SK-N-SH (cell line): ENCODE data around the gene PPP1R12A. TPM values are rescaled to one million over a fixed set of nuclear protein-coding genes. Genes with fewer than 3 reads are reported as not detected.

ENCODE experiments used
- CTCF ChIA-PET: fragments of 300-600, 350-600 bp; formaldehyde crosslinking; extraction: SDS; loops from one replicate; lab custom pipeline; 2021; lab: Yijun Ruan, JAX
- POLR2A ChIA-PET: fragments of 350-600 bp; sonication (Branson Sonifier 250); formaldehyde crosslinking; extraction: SDS; loops from one replicate; lab custom pipeline; 2020; ENCODE audit warnings: antibody characterized with exemption, inconsistent platforms; lab: Yijun Ruan, JAX
- DNase-seq: peaks from one replicate; pipeline ENCODE4 v3.0.0; 2012
- H2AFZ ChIP-seq: fragments of 200-600 bp; sonication (generic); 2 replicates; pipeline ENCODE4 v1.8.1; 2016; ENCODE audit warnings: antibody characterized with exemption, mild to moderate bottlenecking, low read depth
- H3F3A ChIP-seq: fragments of 200-600 bp; sonication (generic); replicated peaks from 2 replicates; pipeline ENCODE3; 2016; ENCODE audit warnings: antibody characterized with exemption, mild to moderate bottlenecking; ENCODE audit not compliant: insufficient read depth
- H3K27ac ChIP-seq, 2 experiments: fragments of 200-500 bp in 1 of 2; fragments of 200-600 bp in 1 of 2; sonication (Bioruptor generic) in 1 of 2; sonication (generic), shearing (Covaris generic) in 1 of 2; 2 replicates each; pipeline versions ENCODE4 v1.5.1 to v1.6.1; 2014 to 2016; ENCODE audit warnings: low read depth in 2 of 2, inconsistent platforms in 1 of 2, low read length in 1 of 2, mild to moderate bottlenecking in 1 of 2, mixed read lengths in 1 of 2
- H3K27me3 ChIP-seq: fragments of 200-600 bp; sonication (generic), shearing (Covaris generic); 2 replicates; pipeline ENCODE4 v1.6.1; 2016; ENCODE audit warnings: mixed run types; ENCODE audit not compliant: insufficient read depth
- H3K36me3 ChIP-seq, 2 experiments: fragments of 200-500 bp in 1 of 2; fragments of 200-600 bp in 1 of 2; sonication (Bioruptor generic) in 1 of 2; sonication (generic) in 1 of 2; replicated peaks in 1 of 2; 2 replicates each; pipeline versions ENCODE3 to v1.5.1; 2014 to 2016; ENCODE audit warnings: low read length in 1 of 2, mild to moderate bottlenecking in 1 of 2; ENCODE audit not compliant: insufficient read depth in 2 of 2, control insufficient read depth in 1 of 2
- H3K4me1 ChIP-seq, 2 experiments: fragments of 200-500 bp in 1 of 2; fragments of 200-600 bp in 1 of 2; sonication (Bioruptor generic) in 1 of 2; sonication (generic), shearing (Covaris generic) in 1 of 2; 2 replicates each; pipeline versions ENCODE4 v1.5.1 to v1.6.1; 2014 to 2016; ENCODE audit warnings: low read depth in 1 of 2, low read length in 1 of 2, mixed run types in 1 of 2; ENCODE audit not compliant: insufficient read depth in 2 of 2, control insufficient read depth in 1 of 2
- H3K4me2 ChIP-seq: fragments of 200-600 bp; sonication (generic), shearing (Covaris generic); 2 replicates; pipeline ENCODE4 v1.6.1; 2017; ENCODE audit warnings: mixed run types
- H3K4me3 ChIP-seq, 2 experiments: fragments of 200-500 bp in 1 of 2; fragments of 200-600 bp in 1 of 2; sonication (Bioruptor generic) in 1 of 2; sonication (generic), shearing (Covaris generic) in 1 of 2; 2 replicates each; pipeline versions ENCODE4 v1.5.1 to v1.8.1; 2014 to 2016; ENCODE audit warnings: low read depth in 2 of 2, inconsistent platforms in 1 of 2, low read length in 1 of 2, mild to moderate bottlenecking in 1 of 2, mixed read lengths in 1 of 2, moderate library complexity in 1 of 2
- H3K79me2 ChIP-seq: fragments of 200-600 bp; sonication (generic); 2 replicates; pipeline ENCODE4 v1.8.1; 2017; ENCODE audit warnings: mild to moderate bottlenecking; ENCODE audit not compliant: insufficient read depth
- H3K9ac ChIP-seq: fragments of 200-600 bp; sonication (generic); 2 replicates; pipeline ENCODE4 v1.6.1; 2017; ENCODE audit warnings: mixed run types
- H3K9me2 ChIP-seq: fragments of 200-600 bp; sonication (generic); 2 replicates; pipeline ENCODE4 v1.6.1; 2017; ENCODE audit warnings: mixed run types
- H3K9me3 ChIP-seq: fragments of 200-600 bp; sonication (generic); 2 replicates; pipeline ENCODE4 v1.6.1; 2017; ENCODE audit warnings: mixed run types, mild to moderate bottlenecking, moderate library complexity
- H4K20me1 ChIP-seq: fragments of 200-600 bp; sonication (generic); 2 replicates; pipeline ENCODE4 v1.6.1; 2017; ENCODE audit warnings: mild to moderate bottlenecking, mixed run types; ENCODE audit not compliant: insufficient read depth
- CHD2 ChIP-seq: fragments of 150-350 bp; IDR thresholded peaks from 2 replicates; pipeline ENCODE4 v1.6.1; 2018; ENCODE audit warnings: low read length; ENCODE audit not compliant: partially characterized antibody
- CTCF ChIP-seq: fragments of 200-600 bp; sonication (generic); IDR thresholded peaks from 2 replicates; pipeline ENCODE4 v1.6.1; 2017; ENCODE audit warnings: antibody characterized with exemption, mild to moderate bottlenecking, moderate library complexity
- ELF1 ChIP-seq: IDR thresholded peaks from 2 replicates; pipeline ENCODE4 v1.4.0; 2012
- EP300 ChIP-seq, 2 experiments: IDR thresholded peaks; 2 replicates each; pipeline versions ENCODE4 v1.4.0 to v1.6.1; 2012; ENCODE audit warnings: borderline replicate concordance in 1 of 2, low read depth in 1 of 2, low read length in 1 of 2
- EZH2phosphoT487 ChIP-seq: fragments of 200-600 bp; sonication (generic); IDR thresholded peaks from 2 replicates; pipeline ENCODE4 v1.6.1; 2017; ENCODE audit warnings: low read depth, mixed run types, mild to moderate bottlenecking, antibody characterized with exemption, moderate library complexity, borderline replicate concordance
- FOXJ3 ChIP-seq: sonication (generic); formaldehyde crosslinking; IDR thresholded peaks from 2 replicates; pipeline ENCODE4 v1.5.1; 2020; ENCODE audit warnings: mild to moderate bottlenecking, missing genetic modification reagents
- FOXM1 ChIP-seq: IDR thresholded peaks from 2 replicates; pipeline ENCODE4 v1.4.0; 2012; ENCODE audit warnings: low read depth, mild to moderate bottlenecking
- GABPA ChIP-seq: IDR thresholded peaks from 2 replicates; pipeline ENCODE4 v1.4.0; 2012; ENCODE audit warnings: low read depth, mild to moderate bottlenecking
- GATA2 ChIP-seq: sonication (generic); formaldehyde crosslinking; IDR thresholded peaks from 2 replicates; pipeline ENCODE4 v1.5.0; 2020; ENCODE audit warnings: mild to moderate bottlenecking, missing genetic modification reagents
- MEF2A ChIP-seq: IDR thresholded peaks from 2 replicates; pipeline ENCODE4 v1.4.0; 2012; ENCODE audit warnings: low read depth, borderline replicate concordance
- MXI1 ChIP-seq: IDR thresholded peaks from 2 replicates; pipeline ENCODE4 v1.6.1; 2012; ENCODE audit warnings: mild to moderate bottlenecking, low read depth, low read length, improper control_type of control experiment
- NFIC ChIP-seq: IDR thresholded peaks from 2 replicates; pipeline ENCODE4 v1.4.0; 2012; ENCODE audit warnings: borderline replicate concordance
- NRF1 ChIP-seq: IDR thresholded peaks from 2 replicates; pipeline ENCODE4 v1.6.1; 2012; ENCODE audit warnings: low read depth, mild to moderate bottlenecking, low read length
- PBX3 ChIP-seq: IDR thresholded peaks from 2 replicates; pipeline ENCODE4; 2012
- POLR2AphosphoS5 ChIP-seq: IDR thresholded peaks from 2 replicates; pipeline ENCODE4 v1.6.1; 2012; ENCODE audit warnings: low read depth, low read length
- RFX5 ChIP-seq: IDR thresholded peaks from 2 replicates; pipeline ENCODE4 v1.6.1; 2012; ENCODE audit warnings: mild to moderate bottlenecking, improper control_type of control experiment, low read length
- SMC3 ChIP-seq: IDR thresholded peaks from 2 replicates; pipeline ENCODE4 v1.6.1; 2012; ENCODE audit warnings: low read depth, low read length, improper control_type of control experiment
- TEAD4 ChIP-seq: IDR thresholded peaks from 2 replicates; pipeline ENCODE4 v1.4.0; 2012; ENCODE audit warnings: mild to moderate bottlenecking, borderline replicate concordance; ENCODE audit not compliant: insufficient read depth
- USF1 ChIP-seq: IDR thresholded peaks from 2 replicates; pipeline ENCODE4 v1.4.0; 2012; ENCODE audit warnings: low read depth, borderline replicate concordance
- USF2 ChIP-seq: fragments of 150-350 bp; IDR thresholded peaks from 2 replicates; pipeline ENCODE4 v1.6.1; 2017; ENCODE audit warnings: antibody characterized with exemption, low read length, low read depth, borderline replicate concordance
- ZBTB33 ChIP-seq: IDR thresholded peaks from 2 replicates; pipeline ENCODE4 v1.4.0; 2012; ENCODE audit warnings: low read depth, borderline replicate concordance
- WGBS: methylation state at CpG from one replicate; pipeline ENCODE4 v1.1.6; 2017; ENCODE audit warnings: low lambda C conversion rate; 5-methylcytosine and 5-hydroxymethylcytosine counted together
- polyA plus RNA-seq, 3 experiments: library from polyadenylated mRNA; depleted of rRNA; stranded (reverse); fragments of >200 nt; gene quantifications; 2 replicates each; pipeline ENCODE4 v1.2.3, GENCODE V29; 2012

PPP1R12A gene
- polyA plus RNA-seq, 1 of the 3 experiments (the other 2 are of a cell fraction), result 26.0 TPM

GRCh38 chr12:79900199-79900598 is 34.7 kb downstream of the PPP1R12A start (continued):
- no peak for TF ChIP-seq CTCF
- TF ChIP-seq EZH2phosphoT487, result no peak

GRCh38 chr12:79897617-79898016 is 37.3 kb downstream of the PPP1R12A start:
- H4K20me1 ChIP-seq, result peaks cover 36% of the 10 kb centered on the region
- no peak overlapping the region for H2AFZ ChIP-seq
- peaks cover 0 to 4% of the 10 kb centered on the region in 2 experiments for H3K36me3 ChIP-seq
- no peaks in the 10 kb centered on the region for H3K9me3 ChIP-seq
- no peak for DNase-seq
- H3K9me2 ChIP-seq, result no peaks in the 10 kb centered on the region
- H3K79me2 ChIP-seq, result peaks cover 94% of the 10 kb centered on the region
- peak overlapping the region; percentile 20 for H3K4me2 ChIP-seq
- CTCF ChIA-PET, result no interaction called here
- H3K27me3 ChIP-seq, result no peaks in the 10 kb centered on the region
- POLR2A ChIA-PET, result no interaction called here
- peak overlapping the region in 1 of 2 experiments; percentile 75; a peak in 2 of 4 replicates for H3K27ac ChIP-seq
- 13% methylated on average over 1 of the region's 1 CpG for WGBS
- H3F3A ChIP-seq, result peaks cover 25% of the 10 kb centered on the region
- H3K4me1 ChIP-seq, result peaks cover 0 to 16% of the 10 kb centered on the region in 2 experiments; a peak in 3 of 4 replicates
- no peak overlapping the region for H3K4me3 ChIP-seq
- H3K9ac ChIP-seq, result no peak overlapping the region
- TF ChIP-seq EP300 (IDR thresholded peaks at IDR 0.05; ENCODE audit: borderline replicate concordance in 1 of 2, low read depth in 1 of 2, low read length in 1 of 2) (peak in 1 of 2 experiments; percentile 71; a peak in 2 of 4 replicates), GABPA (no peak), FOXJ3 (CRISPR knock-in tag) (no peak), CHD2 (no peak), MXI1 (no peak), USF2 (no peak), FOXM1 (0 out of 2 replicates have a peak, but pooled peaks have one; percentile 33), PBX3 (peak; percentile 75), RFX5 (no peak), ZBTB33 (peak; percentile 21; the same call in 1 of the 2 replicates), USF1 (no peak), NRF1 (no peak), POLR2AphosphoS5 (peak; percentile 56; the same call in 1 of the 2 replicates), GATA2 (CRISPR knock-in tag) (no peak), CTCF (no peak), NFIC (peak; percentile 77), ELF1 (0 out of 2 replicates have a peak, but pooled peaks have one; percentile 9), TEAD4 (peak; percentile 80), MEF2A (no peak), SMC3 (no peak)
